Type B pancreatic cell (in vitro differentiated cells): ENCODE measurements around the gene KLHL3. TPM values are rescaled to one million over a fixed set of nuclear protein-coding genes. Genes with fewer than 3 reads are reported as not detected.

Source experiments
- DNase-seq: peaks from one replicate; pipeline ENCODE4 v3.0.0; 2021; ENCODE audit warnings: mixed read lengths; ENCODE audit not compliant: unreplicated experiment; ENCODE audit errors: extremely low spot score
- H3K27ac Mint-ChIP-seq: 2 replicates; pipeline ENCODE4 v1.8.0; 2021; ENCODE audit warnings: mild to moderate bottlenecking, mixed read lengths
- H3K27me3 Mint-ChIP-seq: 2 replicates; pipeline ENCODE4 v1.8.0; 2021; ENCODE audit warnings: mixed read lengths
- H3K36me3 Mint-ChIP-seq: 2 replicates; pipeline ENCODE4 v1.8.0; 2021; ENCODE audit warnings: mixed read lengths
- H3K4me1 Mint-ChIP-seq: one replicate; pipeline ENCODE4 v1.8.0; 2021; ENCODE audit warnings: mixed read lengths; ENCODE audit not compliant: unreplicated experiment
- H3K4me3 Mint-ChIP-seq: 2 replicates; pipeline ENCODE4 v1.8.0; 2021; ENCODE audit warnings: mild to moderate bottlenecking, mixed read lengths
- H3K9me3 Mint-ChIP-seq: 2 replicates; pipeline ENCODE4 v1.8.0; 2021; ENCODE audit warnings: mixed read lengths
- total RNA-seq: library from RNA; stranded (reverse); gene quantifications from 2 replicates; pipeline ENCODE4 v1.2.1, GENCODE V29; 2021; ENCODE audit warnings: low replicate concordance
- TF ChIP-seq, protein P1 (sequence below): fragments of 200-600 bp; sonication (generic); conservative IDR thresholded peaks from 2 replicates; pipeline ENCODE4 v1.5.0; 2021; ENCODE audit warnings: antibody characterized with exemption, mild to moderate bottlenecking

The KLHL3 gene
- total RNA-seq, 1 donor from 2014 or later = 9.7 TPM

DNA sequence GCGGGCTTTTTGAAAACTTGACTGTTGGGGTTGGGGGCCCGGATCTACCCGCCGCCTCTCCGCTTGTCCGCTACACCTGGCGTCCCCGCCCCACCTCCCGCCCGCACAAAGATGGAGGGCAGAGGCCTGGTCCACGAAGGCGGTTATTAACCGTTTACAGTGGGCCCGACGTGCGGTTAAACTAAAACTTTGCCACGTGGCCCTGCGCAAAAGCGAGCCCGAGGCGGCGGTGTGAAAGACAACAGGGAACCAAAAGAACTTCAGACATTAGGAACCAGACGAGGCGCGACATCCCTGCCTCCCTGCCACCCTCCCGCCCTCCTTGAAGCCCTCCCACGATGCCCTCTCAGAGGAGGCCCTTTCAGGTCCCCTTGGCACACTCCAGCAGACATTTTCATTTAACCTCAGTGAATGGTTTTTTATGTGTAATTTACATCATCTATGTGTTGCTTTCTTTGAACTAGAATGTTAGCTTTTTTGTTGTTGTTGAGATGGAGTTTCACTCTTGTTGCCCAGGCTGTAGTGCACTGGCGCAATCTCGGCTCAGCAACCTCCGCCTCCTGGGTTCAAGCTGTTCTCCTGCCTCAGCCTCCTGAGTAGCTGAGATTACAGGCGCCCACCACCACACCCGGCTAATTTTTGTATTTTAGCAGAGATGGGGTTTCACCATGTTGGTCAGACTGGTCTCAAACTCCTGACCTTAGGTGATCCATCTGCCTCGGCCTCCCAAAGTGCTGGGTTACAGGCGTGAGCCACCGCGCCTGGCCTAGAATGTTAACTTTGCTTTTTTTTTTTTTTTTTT is 19.3 kb upstream of the KLHL3 start:
- no peak for DNase-seq
- H3K27me3 Mint-ChIP-seq = peaks cover 20% of the 10 kb centered on the region
- peaks cover 18% of the 10 kb centered on the region for H3K36me3 Mint-ChIP-seq
- peak overlapping the region; percentile 100 for H3K4me3 Mint-ChIP-seq
- TF ChIP-seq, protein P1, sequence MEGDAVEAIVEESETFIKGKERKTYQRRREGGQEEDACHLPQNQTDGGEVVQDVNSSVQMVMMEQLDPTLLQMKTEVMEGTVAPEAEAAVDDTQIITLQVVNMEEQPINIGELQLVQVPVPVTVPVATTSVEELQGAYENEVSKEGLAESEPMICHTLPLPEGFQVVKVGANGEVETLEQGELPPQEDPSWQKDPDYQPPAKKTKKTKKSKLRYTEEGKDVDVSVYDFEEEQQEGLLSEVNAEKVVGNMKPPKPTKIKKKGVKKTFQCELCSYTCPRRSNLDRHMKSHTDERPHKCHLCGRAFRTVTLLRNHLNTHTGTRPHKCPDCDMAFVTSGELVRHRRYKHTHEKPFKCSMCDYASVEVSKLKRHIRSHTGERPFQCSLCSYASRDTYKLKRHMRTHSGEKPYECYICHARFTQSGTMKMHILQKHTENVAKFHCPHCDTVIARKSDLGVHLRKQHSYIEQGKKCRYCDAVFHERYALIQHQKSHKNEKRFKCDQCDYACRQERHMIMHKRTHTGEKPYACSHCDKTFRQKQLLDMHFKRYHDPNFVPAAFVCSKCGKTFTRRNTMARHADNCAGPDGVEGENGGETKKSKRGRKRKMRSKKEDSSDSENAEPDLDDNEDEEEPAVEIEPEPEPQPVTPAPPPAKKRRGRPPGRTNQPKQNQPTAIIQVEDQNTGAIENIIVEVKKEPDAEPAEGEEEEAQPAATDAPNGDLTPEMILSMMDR = no peak
- no peaks in the 10 kb centered on the region for H3K9me3 Mint-ChIP-seq
- H3K27ac Mint-ChIP-seq = peak overlapping the region; percentile 100
- H3K4me1 Mint-ChIP-seq = peaks cover 11% of the 10 kb centered on the region

DNA sequence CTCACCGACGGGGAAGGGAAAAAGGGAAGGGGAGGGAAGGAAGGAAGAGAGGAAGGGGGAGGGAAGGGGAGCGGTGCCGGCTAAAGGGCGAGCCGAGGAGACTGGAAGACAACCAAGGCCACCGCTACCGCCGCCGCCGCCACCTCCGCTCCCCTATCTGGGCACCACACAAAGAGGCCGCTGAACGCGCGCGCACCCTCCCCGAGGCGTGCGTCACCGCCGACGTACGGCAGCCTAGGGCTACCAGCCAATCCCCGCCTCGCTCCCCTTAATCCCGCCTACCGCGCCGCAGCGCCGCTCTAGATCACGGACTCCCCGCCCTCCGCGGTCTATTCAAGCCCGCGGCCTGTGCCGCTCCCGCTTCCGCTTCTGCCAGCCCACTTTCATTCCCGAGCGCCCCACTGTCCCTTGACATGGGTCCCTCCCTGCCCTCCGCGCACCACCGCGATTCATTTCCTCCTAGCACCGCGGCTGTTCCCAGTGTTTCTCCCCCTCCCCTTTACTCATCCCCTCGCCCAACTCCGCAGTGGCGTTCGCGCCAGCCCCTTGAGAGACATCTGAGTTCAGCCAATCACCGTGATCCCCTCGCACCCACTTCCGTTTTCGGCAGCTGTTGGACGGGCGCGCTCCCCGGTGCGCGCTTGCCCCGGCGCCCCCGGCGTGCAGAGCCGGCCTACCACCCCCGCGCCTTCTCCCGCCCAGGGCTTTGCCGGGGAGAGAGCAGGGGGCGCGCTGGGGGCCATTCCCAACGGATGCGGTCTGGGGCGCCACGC is 18.5 kb upstream of the KLHL3 start, which contains the start of gene HNRNPA0:
Gene HNRNPA0 (minus strand): TSS at position 176 of the 773 bp plus-strand sequence. CDS start 297 bp downstream, outside the sequence.
- H3K4me3 Mint-ChIP-seq = peak within 1 kb of the TSS; percentile 100

DNA sequence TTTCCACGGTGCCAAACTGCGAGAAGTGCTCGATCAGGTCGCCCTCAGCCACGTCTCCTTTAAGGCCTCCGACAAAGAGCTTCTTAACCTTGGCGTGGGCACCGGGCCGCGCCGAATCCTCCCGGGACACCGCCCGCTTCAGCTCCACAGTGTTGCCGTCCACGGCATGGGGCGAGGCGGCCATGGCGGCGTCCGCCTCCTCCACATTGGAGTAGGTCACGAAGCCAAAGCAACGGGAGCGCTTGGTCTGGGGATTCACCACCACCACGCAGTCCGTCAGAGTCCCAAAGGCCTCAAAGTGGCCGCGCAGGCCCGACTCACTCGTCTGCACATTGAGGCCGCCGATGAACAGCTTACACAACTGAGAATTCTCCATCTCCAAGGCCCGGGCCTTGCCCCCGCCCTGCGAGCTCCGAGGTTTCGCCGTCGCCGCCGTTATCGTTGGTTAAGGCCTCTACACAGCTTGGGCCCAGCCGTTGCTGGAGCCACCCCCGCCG is 17.9 kb upstream of the KLHL3 start:
- peaks cover 12% of the 10 kb centered on the region for H3K27me3 Mint-ChIP-seq
- H3K9me3 Mint-ChIP-seq = no peaks in the 10 kb centered on the region
- H3K36me3 Mint-ChIP-seq = peaks cover 18% of the 10 kb centered on the region
- peak overlapping the region; percentile 100 for H3K4me3 Mint-ChIP-seq
- DNase-seq = no peak
- peak overlapping the region; percentile 100 for H3K27ac Mint-ChIP-seq
- H3K4me1 Mint-ChIP-seq = peaks cover 14% of the 10 kb centered on the region
- TF ChIP-seq, protein P1 = no peak

More for the DNA sequence above, 18.5 kb upstream of the KLHL3 start, which contains the start of gene HNRNPA0:
- peak within 1 kb of the TSS; percentile 100 for H3K27ac Mint-ChIP-seq
- H3K36me3 Mint-ChIP-seq = peaks cover 18% of the 10 kb centered on the region
- TF ChIP-seq, protein P1 = no peak
- DNase-seq = peak; percentile 96
- no peaks in the 10 kb centered on the region for H3K9me3 Mint-ChIP-seq
- H3K4me1 Mint-ChIP-seq = peaks cover 14% of the 10 kb centered on the region
- H3K27me3 Mint-ChIP-seq = peaks cover 15% of the 10 kb centered on the region

DNA sequence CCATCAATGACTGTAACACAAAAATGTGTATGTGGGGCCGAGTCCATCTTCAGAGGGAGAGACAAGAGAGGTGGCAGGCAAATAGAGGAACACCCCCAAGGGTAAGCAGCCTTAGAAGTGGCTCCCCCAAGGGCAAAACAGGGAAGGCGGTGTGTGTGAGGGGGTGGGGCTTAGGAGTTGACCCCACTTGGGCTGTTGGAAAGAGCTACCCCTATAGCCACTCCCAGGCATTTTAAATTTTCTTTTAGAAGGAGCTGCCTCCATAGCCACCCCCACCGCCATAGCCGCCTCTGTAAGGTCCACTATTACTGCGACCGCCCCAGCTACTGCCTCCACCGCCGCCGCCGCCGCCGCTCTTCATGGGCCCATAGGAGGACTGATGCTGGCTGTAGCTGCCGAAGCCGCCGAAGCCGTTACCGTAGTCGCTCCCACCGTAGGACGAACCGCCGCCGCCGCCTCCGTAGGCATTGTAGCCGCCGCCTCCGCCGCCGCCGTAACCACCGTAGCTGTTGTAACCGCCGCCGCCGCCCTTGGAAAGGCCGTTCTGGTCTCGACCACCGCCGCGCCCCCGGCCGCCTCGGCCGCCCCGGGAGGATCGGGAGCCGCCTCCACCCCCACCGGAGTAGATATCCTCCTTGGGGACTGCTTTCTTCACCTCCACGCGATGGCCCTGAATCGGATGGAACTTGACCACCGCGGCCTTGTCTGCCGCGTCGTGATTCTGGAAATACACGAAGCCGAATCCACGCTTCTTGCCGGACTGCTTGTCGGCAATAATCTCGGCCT is 17.2 kb upstream of the KLHL3 start:
- peak overlapping the region; percentile 100 for H3K4me3 Mint-ChIP-seq
- H3K9me3 Mint-ChIP-seq = no peaks in the 10 kb centered on the region
- peaks cover 14% of the 10 kb centered on the region for H3K4me1 Mint-ChIP-seq
- H3K27me3 Mint-ChIP-seq = peaks cover 8% of the 10 kb centered on the region
- DNase-seq = peak; percentile 72
- peaks cover 18% of the 10 kb centered on the region for H3K36me3 Mint-ChIP-seq
- H3K27ac Mint-ChIP-seq = peak overlapping the region; percentile 100
- TF ChIP-seq, protein P1 = no peak
